Natural killer cell (primary cell): ENCODE measurements around the gene DLEC1. TPM values are rescaled to one million over a fixed set of nuclear protein-coding genes. Genes with fewer than 3 reads are reported as not detected.

ENCODE experiments used
- ATAC-seq, 3 donors: fragments of 150-1000 bp in 2 of 3; fragments of 200-7000 bp in 1 of 3; cut with Tn5 transposase; 1 replicate in 1 of 3; 2 replicates in 2 of 3; pipeline ENCODE4 v1.10.0; 2021; ENCODE audit warnings: mild to moderate bottlenecking in 2 of 3, moderate library complexity in 2 of 3
- DNase-seq, 2 donors: peaks; one replicate each; pipeline versions ENCODE4 v3.0.0 to v3.0.0-alpha.2; 2013 to 2021; ENCODE audit warnings: mixed read lengths in 1 of 2
- H3K27ac ChIP-seq: one replicate; pipeline ENCODE4 v1.5.1; 2013; ENCODE audit warnings: mild to moderate bottlenecking, low read length
- H3K27me3 ChIP-seq: one replicate; pipeline ENCODE4 v1.6.1; 2013; ENCODE audit warnings: low read length; ENCODE audit not compliant: control insufficient read depth, insufficient read depth
- H3K36me3 ChIP-seq: one replicate; pipeline ENCODE4 v1.6.1; 2013; ENCODE audit warnings: low read length; ENCODE audit not compliant: control insufficient read depth, insufficient read depth
- H3K4me1 ChIP-seq: one replicate; pipeline ENCODE4 v1.6.1; 2013; ENCODE audit warnings: low read length; ENCODE audit not compliant: control insufficient read depth, insufficient read depth
- H3K4me3 ChIP-seq: one replicate; pipeline ENCODE4 v1.5.1; 2013; ENCODE audit warnings: low read length
- H3K9me3 ChIP-seq: one replicate; pipeline ENCODE4 v1.6.1; 2013; ENCODE audit warnings: low read length; ENCODE audit not compliant: control insufficient read depth, insufficient read depth
- H3K27ac Mint-ChIP-seq, 2 donors: one replicate each; pipeline ENCODE4 v1.8.0; 2022; ENCODE audit warnings: mild to moderate bottlenecking in 2 of 2, mixed read lengths in 2 of 2, moderate library complexity in 1 of 2
- H3K27me3 Mint-ChIP-seq, 2 donors: one replicate each; pipeline ENCODE4 v1.8.0; 2022; ENCODE audit warnings: low read depth in 2 of 2, mixed read lengths in 2 of 2
- H3K36me3 Mint-ChIP-seq: one replicate; pipeline ENCODE4 v1.8.0; 2022; ENCODE audit warnings: mixed read lengths
- H3K4me1 Mint-ChIP-seq, 2 donors: one replicate each; pipeline ENCODE4 v1.8.0; 2022; ENCODE audit warnings: mixed read lengths in 2 of 2
- H3K4me3 Mint-ChIP-seq: one replicate; pipeline ENCODE4 v1.8.0; 2022; ENCODE audit warnings: mild to moderate bottlenecking, moderate library complexity, mixed read lengths
- H3K9me3 Mint-ChIP-seq, 2 donors: one replicate each; pipeline ENCODE4 v1.8.0; 2022; ENCODE audit warnings: mixed read lengths in 2 of 2
- WGBS: methylation state at CpG from one replicate; pipeline ENCODE4 v1.1.7; 2013; ENCODE audit warnings: missing lambda C conversion rate; ENCODE audit not compliant: insufficient coverage; 5-methylcytosine and 5-hydroxymethylcytosine counted together
- intact Hi-C: fragments of 100-400 bp; cut with micrococcal nuclease; formaldehyde crosslinking; loops from one replicate; pipeline ENCODE4 v1.14.2; 2022
- total RNA-seq, 4 donors: library from RNA; stranded (reverse); fragments of 120-200 nt in 1 of 4; gene quantifications; one replicate each; pipeline versions ENCODE4 v1.2.3 to v1.2.4, GENCODE V29; 2013 to 2022
- TF ChIP-seq, protein P1 (sequence below): fragments of 200-600 bp; IDR thresholded peaks from one replicate; pipeline ENCODE4 v1.8.0; 2022; ENCODE audit warnings: antibody characterized with exemption

DLEC1 gene
- total RNA-seq, 3 donors from 2014 or later (not counting 1 experiment from before 2014, with no cell fraction given) = 6.1 to 7.5 (median 7.0) TPM

DNA sequence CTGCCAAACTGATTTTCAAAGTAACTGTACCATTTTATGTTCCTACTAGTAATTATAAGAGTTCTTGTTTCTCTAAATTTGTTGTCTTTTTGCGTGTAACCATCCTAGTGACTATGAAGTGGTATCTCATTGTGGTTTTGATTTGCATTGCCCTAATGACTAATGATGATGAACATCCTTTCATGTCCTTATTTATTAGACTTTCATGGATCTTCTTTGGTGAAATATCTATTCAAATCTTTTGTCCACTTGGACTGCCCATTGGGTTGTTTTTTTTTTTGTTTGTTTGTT lies 130.0 kb downstream of the DLEC1 start:
- H3K4me1 Mint-ChIP-seq = peaks cover 53 to 81% of the 10 kb centered on the region in 2 donors
- no peak for ATAC-seq
- H3K27ac ChIP-seq = no peak overlapping the region
- peaks cover 15% of the 10 kb centered on the region for H3K4me1 ChIP-seq
- H3K9me3 ChIP-seq = no peaks in the 10 kb centered on the region
- peak in 1 of 2 donors; percentile 23 for DNase-seq
- no peaks in the 10 kb centered on the region for H3K36me3 Mint-ChIP-seq
- H3K27ac Mint-ChIP-seq = peak overlapping the region; percentile 18 to 100
- H3K27me3 Mint-ChIP-seq = no peaks in the 10 kb centered on the region
- H3K36me3 ChIP-seq = no peaks in the 10 kb centered on the region
- TF ChIP-seq, protein P1, sequence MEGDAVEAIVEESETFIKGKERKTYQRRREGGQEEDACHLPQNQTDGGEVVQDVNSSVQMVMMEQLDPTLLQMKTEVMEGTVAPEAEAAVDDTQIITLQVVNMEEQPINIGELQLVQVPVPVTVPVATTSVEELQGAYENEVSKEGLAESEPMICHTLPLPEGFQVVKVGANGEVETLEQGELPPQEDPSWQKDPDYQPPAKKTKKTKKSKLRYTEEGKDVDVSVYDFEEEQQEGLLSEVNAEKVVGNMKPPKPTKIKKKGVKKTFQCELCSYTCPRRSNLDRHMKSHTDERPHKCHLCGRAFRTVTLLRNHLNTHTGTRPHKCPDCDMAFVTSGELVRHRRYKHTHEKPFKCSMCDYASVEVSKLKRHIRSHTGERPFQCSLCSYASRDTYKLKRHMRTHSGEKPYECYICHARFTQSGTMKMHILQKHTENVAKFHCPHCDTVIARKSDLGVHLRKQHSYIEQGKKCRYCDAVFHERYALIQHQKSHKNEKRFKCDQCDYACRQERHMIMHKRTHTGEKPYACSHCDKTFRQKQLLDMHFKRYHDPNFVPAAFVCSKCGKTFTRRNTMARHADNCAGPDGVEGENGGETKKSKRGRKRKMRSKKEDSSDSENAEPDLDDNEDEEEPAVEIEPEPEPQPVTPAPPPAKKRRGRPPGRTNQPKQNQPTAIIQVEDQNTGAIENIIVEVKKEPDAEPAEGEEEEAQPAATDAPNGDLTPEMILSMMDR = no peak
- intact Hi-C loops = no loop called here
- 60% methylated on average over 1 of the region's 1 CpG for WGBS
- no peak overlapping the region for H3K4me3 Mint-ChIP-seq
- no peak overlapping the region for H3K4me3 ChIP-seq
- H3K9me3 Mint-ChIP-seq = no peaks in the 10 kb centered on the region
- no peaks in the 10 kb centered on the region for H3K27me3 ChIP-seq

DNA sequence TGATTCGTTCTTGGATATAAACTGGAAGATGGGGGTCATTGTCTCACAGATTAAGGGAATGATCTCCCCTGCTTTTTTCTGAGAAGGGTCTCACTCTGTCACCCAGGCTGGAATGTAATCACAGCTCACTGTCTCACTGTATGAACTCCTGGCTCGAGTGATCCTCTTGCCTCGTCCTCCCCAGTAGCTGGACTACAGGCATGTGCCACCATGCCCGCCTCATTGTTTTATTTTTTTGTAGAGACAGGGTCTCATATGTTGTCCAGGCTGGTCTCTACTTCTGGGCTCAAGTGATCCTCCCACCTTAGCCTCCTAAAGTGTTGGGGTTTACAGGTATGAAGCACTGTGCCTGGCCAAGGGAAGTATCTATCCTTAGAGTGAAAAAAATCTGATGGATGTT lies 131.7 kb downstream of the DLEC1 start:
- peak overlapping the region in 1 of 2 donors; percentile 50 for H3K27ac Mint-ChIP-seq
- H3K9me3 Mint-ChIP-seq = no peaks in the 10 kb centered on the region
- Histone ChIP-seq H3K27me3 (no peaks in the 10 kb centered on the region), H3K4me1 (peaks cover 13% of the 10 kb centered on the region), H3K36me3 (no peaks in the 10 kb centered on the region), H3K4me3 (no peak overlapping the region), H3K9me3 (no peaks in the 10 kb centered on the region), H3K27ac (no peak overlapping the region)
- H3K27me3 Mint-ChIP-seq = no peaks in the 10 kb centered on the region
- DNase-seq (no peak), ATAC-seq (no peak)
- H3K4me3 Mint-ChIP-seq = no peak overlapping the region
- intact Hi-C loops = no loop called here
- 93% methylated on average over 4 of the region's 4 CpGs for WGBS
- H3K4me1 Mint-ChIP-seq = peaks cover 55 to 74% of the 10 kb centered on the region in 2 donors
- H3K36me3 Mint-ChIP-seq = no peaks in the 10 kb centered on the region
- TF ChIP-seq, protein P1 = no peak

DNA sequence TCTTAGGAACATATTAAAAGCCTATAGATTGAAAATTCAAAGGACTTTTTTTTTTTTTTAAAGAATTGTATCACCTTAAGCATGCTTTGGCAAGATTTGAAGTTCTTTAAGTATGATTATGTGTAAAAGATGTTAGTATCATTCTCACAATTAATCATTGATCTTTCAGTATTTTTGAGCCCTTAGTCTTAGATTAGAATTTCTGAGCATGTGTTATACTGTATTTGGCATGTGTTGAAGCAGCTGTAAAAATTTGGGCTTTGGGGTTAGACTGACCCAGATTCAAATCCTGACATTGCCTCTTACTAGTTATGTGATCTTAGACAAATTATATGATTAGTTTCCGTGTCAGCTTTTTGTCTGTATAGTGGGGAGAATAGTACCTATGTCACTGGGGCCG lies 132.6 kb downstream of the DLEC1 start:
- Mint-ChIP-seq H3K4me1 (peaks cover 47 to 66% of the 10 kb centered on the region in 2 donors), H3K36me3 (no peaks in the 10 kb centered on the region), H3K27ac (no peak overlapping the region), H3K9me3 (no peaks in the 10 kb centered on the region), H3K4me3 (no peak overlapping the region), H3K27me3 (no peaks in the 10 kb centered on the region)
- intact Hi-C loops = no loop called here
- Histone ChIP-seq H3K36me3 (no peaks in the 10 kb centered on the region), H3K27ac (no peak overlapping the region), H3K4me1 (peaks cover 4% of the 10 kb centered on the region), H3K9me3 (no peaks in the 10 kb centered on the region), H3K4me3 (no peak overlapping the region), H3K27me3 (no peaks in the 10 kb centered on the region)
- TF ChIP-seq, protein P1 = no peak
- 67% methylated on average over 1 of the region's 2 CpGs for WGBS
- ATAC-seq (no peak), DNase-seq (no peak)

Other genes with a start within 250 kb of the DLEC1 start
- gene CTDSPL, start 177.3 kb upstream of the DLEC1 start, total RNA-seq = 1 to 10 TPM in 2 of 3 donors, under 1 TPM in 1; 0.50 to 3.4 (median 1.8) TPM
- 10 to 100 TPM; 25.6 to 27.8 (median 26.9) TPM for gene VILL, start 48.4 kb upstream of the DLEC1 start, total RNA-seq
- 10 to 100 TPM; 27.7 to 38.1 (median 29.4) TPM for gene PLCD1, start 9.6 kb upstream of the DLEC1 start, total RNA-seq
- 100 to 1,000 TPM in 1 of 3 donors, 10 to 100 TPM in 2; 79.4 to 101 (median 93.9) TPM for gene ACAA1, start 97.9 kb downstream of the DLEC1 start, total RNA-seq
- 10 to 100 TPM; 60.5 to 71.0 (median 67.7) TPM for gene MYD88, start 99.5 kb downstream of the DLEC1 start, total RNA-seq
- gene OXSR1, start 126.3 kb downstream of the DLEC1 start, total RNA-seq = 10 to 100 TPM; 37.2 to 46.1 (median 44.0) TPM
- under 1 TPM; 0.16 to 0.85 (median 0.40) TPM for gene SLC22A13, start 226.6 kb downstream of the DLEC1 start, total RNA-seq
- gene SLC22A14, start 243.1 kb downstream of the DLEC1 start, total RNA-seq = under 1 TPM in 1 of 3 donors, not detected in 2; 0.20 TPM